NB4 (cell line): ENCODE data around the gene CLIC1.

ENCODE experiments used
- DNase-seq: peaks from one replicate; pipeline ENCODE4 v3.0.0; 2010; ENCODE audit warnings: low read depth
- H3K4me3 ChIP-seq: one replicate; pipeline ENCODE4 v1.5.1; 2011; ENCODE audit warnings: mild to moderate bottlenecking, low read depth, low read length, moderate library complexity
- MYC ChIP-seq: IDR thresholded peaks from 2 replicates; pipeline ENCODE4 v1.6.1; 2011; ENCODE audit warnings: low read depth, low read length
- POLR2A ChIP-seq: IDR thresholded peaks from 2 replicates; pipeline ENCODE4 v1.6.1; 2011; ENCODE audit warnings: mild to moderate bottlenecking; ENCODE audit not compliant: insufficient read length; ENCODE audit errors: extremely low read depth
- TF ChIP-seq, protein P1 (sequence below): IDR thresholded peaks from 2 replicates; pipeline ENCODE4 v1.6.1; 2011; ENCODE audit warnings: low read depth, low read length
- TF ChIP-seq, protein P2 (sequence below): IDR thresholded peaks from one replicate; pipeline ENCODE4 v1.5.1; 2012; ENCODE audit warnings: low read depth, low read length

CLIC1 gene

DNA sequence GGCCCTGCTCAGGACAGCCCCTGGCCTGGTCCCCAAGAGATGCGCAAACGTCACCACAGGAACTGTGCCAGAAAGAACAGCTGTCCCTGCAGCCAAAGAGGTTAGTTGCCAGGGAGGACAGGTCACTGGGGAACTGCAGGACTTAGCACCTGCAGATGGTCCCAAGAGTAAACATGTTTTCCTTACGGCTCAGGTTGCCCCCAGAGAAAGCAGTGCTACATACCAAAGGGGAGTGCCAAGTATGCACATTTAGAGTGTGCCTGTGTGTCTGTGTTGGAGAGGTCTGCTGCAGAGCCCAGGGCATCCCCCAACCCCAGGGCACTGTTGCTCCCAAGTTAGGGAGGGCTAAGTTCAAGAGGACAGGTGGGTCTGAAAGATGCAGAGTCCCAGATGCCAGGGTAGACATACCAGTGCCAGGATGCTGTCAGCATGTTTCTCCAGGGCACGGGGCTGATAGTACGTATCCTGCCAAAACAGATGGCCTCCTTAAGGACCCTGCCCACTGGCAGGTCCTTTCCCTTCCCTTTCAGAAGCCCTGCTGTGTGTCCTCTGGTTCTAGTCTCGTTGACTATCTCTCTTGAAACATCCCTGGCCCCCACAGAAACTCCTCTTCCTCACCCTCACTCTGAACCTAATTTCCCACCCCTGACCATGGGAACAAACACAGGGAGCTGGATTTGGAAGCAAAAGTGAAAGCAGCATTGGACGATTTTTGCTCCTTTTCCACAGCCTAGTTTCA, 34.5 kb downstream of the CLIC1 start:
- DNase-seq: no peak
- no peak for TF ChIP-seq POLR2A
- no peak for TF ChIP-seq MYC
- TF ChIP-seq, protein P1, sequence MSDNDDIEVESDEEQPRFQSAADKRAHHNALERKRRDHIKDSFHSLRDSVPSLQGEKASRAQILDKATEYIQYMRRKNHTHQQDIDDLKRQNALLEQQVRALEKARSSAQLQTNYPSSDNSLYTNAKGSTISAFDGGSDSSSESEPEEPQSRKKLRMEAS: no peak
- TF ChIP-seq, protein P2, sequence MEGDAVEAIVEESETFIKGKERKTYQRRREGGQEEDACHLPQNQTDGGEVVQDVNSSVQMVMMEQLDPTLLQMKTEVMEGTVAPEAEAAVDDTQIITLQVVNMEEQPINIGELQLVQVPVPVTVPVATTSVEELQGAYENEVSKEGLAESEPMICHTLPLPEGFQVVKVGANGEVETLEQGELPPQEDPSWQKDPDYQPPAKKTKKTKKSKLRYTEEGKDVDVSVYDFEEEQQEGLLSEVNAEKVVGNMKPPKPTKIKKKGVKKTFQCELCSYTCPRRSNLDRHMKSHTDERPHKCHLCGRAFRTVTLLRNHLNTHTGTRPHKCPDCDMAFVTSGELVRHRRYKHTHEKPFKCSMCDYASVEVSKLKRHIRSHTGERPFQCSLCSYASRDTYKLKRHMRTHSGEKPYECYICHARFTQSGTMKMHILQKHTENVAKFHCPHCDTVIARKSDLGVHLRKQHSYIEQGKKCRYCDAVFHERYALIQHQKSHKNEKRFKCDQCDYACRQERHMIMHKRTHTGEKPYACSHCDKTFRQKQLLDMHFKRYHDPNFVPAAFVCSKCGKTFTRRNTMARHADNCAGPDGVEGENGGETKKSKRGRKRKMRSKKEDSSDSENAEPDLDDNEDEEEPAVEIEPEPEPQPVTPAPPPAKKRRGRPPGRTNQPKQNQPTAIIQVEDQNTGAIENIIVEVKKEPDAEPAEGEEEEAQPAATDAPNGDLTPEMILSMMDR: no peak
- peak overlapping the region; percentile 97 for H3K4me3 ChIP-seq

GRCh38 chr6:31700740-31701401, 35.5 kb downstream of the CLIC1 start:
- TF ChIP-seq POLR2A (no peak), MYC (no peak)
- TF ChIP-seq, protein P2: no peak
- TF ChIP-seq, protein P1: no peak
- H3K4me3 ChIP-seq: peak overlapping the region; percentile 97

GRCh38 chr6:31697555-31697954, 38.8 kb downstream of the CLIC1 start:
- H3K4me3 ChIP-seq: no peak overlapping the region
- TF ChIP-seq POLR2A (no peak), MYC (no peak)
- TF ChIP-seq, protein P2: no peak
- TF ChIP-seq, protein P1: no peak
- no peak for DNase-seq

More at GRCh38 chr6:31700740-31701401, 35.5 kb downstream of the CLIC1 start:
- no peak for DNase-seq

DNA sequence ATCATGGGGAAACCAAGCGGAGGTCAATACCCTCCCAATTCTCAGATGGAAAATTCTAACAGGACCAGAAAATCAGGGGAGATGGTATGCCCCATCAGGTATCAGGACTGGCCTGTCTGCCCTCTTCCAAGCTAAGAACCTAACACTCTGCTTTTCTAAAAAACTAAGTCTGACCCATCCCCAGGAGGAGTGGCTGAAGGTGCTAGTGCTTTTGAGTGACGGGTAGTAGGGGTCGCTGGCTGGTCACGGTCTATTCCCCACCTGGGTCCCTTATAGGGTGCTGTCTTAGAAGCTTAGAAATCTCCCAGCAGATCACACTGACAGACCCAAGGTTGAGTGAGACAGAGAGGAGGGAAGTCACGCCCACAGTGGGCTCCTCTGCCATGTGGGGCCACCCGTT, 42.8 kb downstream of the CLIC1 start:
- H3K4me3 ChIP-seq: no peak overlapping the region
- TF ChIP-seq, protein P1: no peak
- TF ChIP-seq POLR2A: no peak
- TF ChIP-seq, protein P2: no peak
- no peak for TF ChIP-seq MYC
- no peak for DNase-seq

DNA sequence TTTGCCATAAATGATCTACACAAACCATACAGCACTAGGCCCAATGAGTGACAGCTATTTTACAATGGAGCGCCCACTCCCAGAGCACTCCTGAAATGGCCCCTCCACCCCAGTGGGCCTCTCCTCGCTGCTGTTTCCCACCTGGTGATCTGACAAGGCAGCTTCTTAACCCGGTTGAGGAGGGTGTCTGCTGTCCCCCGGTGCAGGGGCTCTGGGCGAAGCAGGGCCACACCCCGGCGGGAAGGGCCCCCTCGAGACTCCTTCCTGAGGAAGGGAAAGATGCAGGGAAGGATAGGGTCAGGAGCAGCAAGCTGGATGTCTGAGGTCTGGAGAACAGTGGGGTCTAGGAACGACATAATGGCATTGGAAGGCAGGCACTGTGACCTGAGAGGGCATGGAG, 43.4 kb downstream of the CLIC1 start:
- no peak for TF ChIP-seq MYC
- TF ChIP-seq, protein P2: no peak
- TF ChIP-seq POLR2A: no peak
- TF ChIP-seq, protein P1: no peak
- H3K4me3 ChIP-seq: no peak overlapping the region
- no peak for DNase-seq
